NOMO-1 treated with DMSO at 0.1 percent for 48 hours (cell line): ENCODE results near the gene MAPK14.

Experiments
- DNase-seq: peaks from one replicate; lab custom pipeline; 2025; ENCODE audit not compliant: unreplicated experiment; lab: John Stamatoyannopoulos, UW

The MAPK14 gene

DNA sequence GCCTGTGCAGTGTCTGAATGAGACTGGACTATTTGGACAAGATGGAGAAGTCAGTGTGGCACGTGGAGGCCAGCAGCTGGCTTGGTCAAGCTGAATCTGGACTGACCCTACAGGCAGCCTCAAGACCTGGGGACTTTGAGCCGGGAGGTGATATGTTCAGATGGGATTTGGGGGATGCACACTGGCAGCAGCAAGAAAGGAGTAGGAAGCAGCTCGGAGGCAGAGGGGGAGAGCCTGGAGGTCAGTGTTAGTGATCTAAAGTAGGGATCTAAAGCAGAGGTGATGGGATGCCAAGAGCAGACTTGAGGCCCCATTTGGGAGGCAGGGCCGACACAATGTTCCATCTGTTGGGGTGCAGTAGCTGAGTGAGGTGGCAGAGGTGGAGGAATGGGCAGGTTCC, 105.5 kb downstream of the MAPK14 start:
- DNase-seq, result no peak

DNA sequence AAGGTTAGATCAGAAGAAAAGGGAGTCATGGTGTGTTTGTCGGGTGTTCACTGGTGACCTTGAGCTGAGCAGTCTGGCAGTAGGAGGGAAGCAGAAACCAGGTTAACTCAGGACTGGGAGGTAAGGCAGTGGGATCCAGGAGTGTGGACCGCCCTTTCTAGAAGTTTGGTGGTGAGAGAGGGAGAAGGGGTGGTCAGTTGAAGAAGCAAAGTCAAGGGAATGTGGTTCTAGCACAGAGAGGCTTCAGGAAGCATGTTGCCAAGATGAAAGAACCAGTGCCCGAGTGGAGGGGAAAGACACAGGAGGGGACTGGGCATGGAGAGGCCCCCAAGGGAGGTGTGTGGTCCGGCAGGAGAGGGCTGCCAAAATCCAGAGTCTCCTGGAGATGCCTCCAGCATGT, 106.3 kb downstream of the MAPK14 start:
- no peak for DNase-seq

DNA sequence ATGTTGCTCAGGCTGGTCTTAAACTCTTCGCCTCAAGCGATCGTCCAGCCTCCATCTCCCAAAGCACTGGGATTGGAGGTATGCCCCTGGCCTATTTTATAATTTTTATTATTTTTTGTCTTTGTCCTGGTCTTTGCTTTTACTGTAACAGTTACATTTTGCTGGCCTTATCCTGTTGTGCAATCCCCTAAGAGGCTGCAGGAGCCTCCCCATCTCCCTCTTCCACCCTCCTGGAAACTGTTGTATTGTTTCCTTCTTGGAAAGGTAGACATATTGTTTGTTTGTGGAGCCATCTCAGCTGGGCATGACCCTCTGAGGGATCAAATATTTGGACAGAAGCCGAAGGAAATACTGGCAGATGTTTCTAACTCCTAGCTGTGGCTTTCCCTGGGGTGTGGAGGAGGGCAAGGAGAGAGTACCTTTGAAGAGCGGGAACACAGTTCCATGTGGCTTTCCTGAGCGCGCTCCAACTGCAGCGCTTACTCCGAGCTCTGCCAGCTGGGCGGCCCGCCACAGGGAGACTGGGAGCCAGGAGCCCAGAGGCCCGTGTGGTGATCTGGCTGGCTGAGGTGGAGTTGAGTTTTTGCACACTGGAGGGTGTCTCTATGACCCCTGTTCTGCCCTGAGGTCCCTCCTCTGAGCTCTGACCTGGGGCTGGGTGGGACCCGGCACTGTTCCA, 107.6 kb downstream of the MAPK14 start:
- no peak for DNase-seq

DNA sequence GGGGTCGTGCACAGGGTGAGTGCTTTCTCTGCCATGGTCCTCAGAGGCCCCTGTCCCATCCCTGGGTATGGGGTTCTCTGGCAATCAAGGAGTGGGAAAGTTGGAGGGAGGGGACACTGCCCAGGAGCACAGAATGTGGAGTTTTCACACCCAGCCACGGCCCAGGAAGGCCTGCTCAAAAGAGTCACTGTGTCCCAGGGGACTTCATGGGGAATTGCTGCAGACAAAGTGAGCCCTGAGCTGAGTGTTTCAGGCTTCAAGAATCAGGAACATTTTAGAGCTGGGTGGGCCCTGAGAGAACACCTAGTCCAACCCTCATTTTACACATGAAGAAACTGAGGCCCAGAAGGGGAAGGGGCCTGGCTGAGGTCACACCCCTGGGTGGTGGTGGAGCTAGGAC, 108.4 kb downstream of the MAPK14 start:
- no peak for DNase-seq

DNA sequence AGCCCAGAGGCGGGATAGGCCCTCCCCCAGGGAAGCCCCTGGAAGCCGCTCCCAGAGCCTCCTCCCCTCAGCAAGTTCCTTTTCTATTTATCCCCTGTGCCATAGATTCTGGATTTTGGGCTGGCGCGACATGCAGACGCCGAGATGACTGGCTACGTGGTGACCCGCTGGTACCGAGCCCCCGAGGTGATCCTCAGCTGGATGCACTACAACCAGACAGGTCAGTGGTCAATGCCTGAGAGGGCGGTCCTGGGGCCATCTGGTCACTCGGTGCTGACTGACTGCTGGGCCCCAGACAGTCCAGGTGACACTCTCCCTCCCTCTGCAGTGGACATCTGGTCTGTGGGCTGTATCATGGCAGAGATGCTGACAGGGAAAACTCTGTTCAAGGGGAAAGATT, 108.9 kb downstream of the MAPK14 start:
- DNase-seq, result no peak

DNA sequence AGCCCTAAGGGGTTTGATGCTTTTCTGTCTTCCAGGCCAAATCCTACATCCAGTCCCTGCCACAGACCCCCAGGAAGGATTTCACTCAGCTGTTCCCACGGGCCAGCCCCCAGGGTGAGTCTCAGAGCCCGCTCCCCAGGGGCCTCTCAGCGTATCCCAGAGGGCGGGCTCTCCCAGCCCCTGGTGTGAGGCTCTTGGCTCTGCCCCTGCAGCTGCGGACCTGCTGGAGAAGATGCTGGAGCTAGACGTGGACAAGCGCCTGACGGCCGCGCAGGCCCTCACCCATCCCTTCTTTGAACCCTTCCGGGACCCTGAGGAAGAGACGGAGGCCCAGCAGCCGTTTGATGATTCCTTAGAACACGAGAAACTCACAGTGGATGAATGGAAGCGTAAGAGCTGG, 111.1 kb downstream of the MAPK14 start:
- no peak for DNase-seq

DNA sequence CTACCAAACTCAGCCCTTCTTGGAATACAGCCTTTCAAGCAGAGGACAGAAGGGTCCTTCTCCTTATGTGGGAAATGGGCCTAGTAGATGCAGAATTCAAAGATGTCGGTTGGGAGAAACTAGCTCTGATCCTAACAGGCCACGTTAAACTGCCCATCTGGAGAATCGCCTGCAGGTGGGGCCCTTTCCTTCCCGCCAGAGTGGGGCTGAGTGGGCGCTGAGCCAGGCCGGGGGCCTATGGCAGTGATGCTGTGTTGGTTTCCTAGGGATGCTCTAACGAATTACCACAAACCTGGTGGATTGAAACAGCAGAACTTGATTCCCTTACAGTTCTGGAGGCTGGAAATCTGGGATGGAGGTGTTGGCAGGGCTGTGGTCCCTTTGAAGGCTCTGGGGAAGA, 111.8 kb downstream of the MAPK14 start:
- peak; percentile 27 for DNase-seq

DNA sequence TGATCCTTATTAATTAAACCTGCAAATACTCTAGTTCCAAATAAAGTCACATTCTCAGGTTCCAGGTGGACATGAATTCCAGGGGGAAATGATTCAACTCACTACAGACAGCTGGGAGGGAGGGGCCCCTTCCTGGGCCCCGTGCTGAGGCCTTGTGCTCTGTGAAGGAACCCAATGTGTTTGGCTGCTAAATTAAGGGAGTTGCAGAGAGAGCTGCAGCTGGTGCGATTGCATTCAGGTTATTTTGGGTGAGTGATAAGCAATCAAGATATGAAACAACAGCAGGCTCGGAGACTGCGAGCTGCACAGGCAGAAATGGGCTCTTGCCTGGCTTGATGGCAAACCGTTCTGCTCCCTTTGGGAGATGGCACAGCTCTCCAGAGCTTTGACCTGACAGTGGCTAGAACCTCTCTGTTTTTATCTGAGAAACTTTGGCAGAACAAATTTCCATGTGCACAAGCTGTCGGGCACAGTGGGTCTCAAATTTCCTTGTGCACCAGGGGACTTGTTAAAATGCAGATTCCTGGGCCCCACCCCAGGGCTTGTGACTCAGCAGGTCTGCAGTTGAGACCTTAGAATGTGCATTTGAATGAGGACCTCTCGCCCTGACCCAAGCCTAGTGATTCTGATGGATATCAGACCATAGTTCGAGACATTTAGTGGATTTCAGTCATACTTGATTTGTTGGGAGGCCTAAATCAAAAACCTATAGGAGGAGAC, 112.5 kb downstream of the MAPK14 start:
- no peak for DNase-seq

DNA sequence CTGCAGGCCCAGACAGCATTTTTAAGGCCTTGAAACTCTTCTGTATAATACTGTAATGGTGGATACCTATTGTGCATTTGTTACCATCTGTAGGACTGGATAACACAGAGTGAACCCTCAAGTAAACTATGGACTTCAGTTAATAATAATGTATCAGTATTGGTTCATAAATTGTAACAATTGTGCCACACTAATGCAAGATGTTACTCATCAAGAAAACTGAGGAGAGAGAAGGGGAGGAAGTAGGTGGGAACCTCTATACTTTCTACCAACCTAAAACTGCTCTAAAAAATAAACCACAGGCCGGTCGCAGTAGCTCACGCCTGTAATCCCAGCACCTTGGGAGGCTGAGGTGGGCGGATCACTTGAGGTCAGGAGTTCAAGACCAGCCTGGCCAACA, 113.5 kb downstream of the MAPK14 start:
- DNase-seq, result peak; percentile 59

DNA sequence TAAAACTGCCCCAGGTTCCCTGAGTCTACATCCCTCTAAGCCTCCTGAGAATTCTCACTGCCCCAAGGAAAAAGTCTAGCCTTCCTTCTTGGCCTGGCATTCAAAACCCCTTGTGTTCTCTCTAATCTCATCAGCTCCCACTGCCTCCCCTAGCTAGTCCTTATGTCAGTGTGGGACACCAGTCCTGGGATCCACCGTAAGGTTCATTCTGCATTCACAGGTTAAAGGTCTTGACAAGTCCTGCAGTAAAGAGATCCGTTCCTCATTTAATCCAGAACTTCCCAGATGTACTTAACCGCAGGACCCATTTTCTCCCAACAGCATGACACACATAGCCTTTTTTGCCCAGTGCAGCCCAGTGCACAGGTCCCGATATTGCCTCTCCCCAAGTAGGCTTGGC, 114.4 kb downstream of the MAPK14 start:
- no peak for DNase-seq

DNA sequence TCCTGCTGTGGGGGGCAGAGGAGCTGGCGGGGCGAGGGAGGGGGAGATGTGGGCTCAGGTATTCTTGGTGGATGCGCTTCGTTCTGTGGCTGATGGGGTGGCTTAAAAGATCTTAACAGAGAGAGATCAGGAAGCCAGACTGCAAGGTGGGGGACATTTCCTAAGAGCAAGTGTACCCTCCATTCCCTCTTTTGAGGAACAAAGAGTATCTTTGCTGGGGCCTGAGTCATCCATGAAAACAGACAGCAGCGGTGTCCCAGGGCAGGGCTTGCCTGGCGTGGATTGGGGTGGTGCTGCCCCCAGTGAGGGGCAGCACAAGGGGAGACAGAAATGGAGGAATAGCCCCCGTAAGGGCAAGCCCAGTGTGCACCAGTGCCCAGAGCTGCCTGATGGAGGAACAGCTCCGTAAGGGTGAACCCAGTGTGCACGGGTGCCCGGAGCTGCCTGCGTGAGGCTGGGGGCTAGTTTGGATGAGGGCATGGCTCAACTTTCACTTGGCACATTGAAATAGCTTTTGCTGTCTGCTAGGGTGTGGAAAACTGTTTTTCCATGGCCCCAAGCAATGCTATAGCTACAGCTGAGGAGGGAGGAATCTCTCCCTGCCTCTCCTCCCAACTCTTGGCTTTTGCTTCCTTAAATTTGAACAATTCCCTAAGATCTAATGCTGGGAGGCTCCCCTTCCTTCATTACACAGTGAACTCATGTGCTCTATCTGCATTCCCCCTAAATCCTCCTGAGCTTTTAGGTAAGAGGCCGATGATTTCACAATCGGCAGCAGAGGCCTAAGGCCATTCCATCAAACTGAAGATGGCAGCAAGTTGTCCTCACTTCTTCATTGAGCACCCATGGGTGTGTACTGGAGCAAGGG, 115.6 kb downstream of the MAPK14 start:
- DNase-seq, result no peak

DNA sequence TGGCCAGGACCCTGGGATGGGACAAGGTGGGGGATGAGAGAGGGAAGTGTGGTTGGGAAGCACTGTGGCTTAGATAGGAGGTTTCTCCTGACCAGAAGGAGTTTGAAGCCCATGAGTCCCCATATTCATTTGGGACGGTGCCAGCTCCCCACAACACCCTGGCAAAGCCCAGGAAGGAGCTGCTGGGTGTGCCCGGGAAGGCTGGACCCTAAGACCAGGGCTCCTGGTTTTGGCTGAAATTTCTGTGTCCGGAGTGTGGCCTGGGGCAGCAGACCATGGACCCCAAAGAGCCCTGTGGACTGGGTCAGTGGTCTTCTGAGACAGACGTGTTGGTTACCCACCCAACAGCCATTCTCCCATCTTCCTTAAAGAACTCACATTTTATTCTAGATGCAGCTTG, 117.9 kb downstream of the MAPK14 start:
- DNase-seq, result no peak

DNA sequence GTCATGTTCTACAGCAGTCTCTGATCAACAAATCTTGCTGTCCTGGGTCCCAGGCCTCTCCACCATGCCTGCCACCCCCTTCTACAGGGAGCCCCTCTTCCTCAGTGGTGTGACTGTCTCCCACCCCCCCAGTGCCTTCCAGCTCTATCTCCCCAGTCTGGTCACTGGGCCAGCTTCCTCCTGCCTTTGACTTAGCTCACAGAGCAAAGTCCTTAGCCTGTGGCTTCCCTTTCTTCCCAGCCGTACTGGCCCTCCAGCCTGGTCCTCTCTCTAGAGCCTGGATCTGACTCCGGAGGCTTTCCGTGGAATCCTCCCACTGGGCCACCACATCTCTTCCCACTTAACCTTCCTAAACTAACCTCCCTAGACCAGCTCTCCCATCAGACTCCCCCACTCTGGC, 119.7 kb downstream of the MAPK14 start:
- DNase-seq, result no peak

DNA sequence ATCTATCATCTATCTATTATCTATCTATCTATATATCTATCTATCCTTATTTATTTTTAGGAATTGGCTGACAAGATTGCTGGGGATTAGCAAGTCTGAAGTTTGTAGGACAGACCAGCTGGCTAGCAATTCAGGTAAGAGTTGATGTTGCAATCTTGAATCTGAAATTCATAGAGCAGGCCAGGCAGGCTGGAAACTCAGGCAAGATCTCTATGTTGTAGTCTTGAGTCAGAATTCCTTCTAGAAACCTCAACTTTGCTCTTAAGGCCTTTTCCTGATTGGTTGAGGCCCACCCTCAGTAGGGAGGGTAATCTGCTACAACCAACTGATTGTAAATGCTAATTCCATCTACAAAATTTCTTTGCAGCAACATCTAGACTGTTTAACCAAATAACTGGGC, 121.9 kb downstream of the MAPK14 start:
- DNase-seq, result no peak

DNA sequence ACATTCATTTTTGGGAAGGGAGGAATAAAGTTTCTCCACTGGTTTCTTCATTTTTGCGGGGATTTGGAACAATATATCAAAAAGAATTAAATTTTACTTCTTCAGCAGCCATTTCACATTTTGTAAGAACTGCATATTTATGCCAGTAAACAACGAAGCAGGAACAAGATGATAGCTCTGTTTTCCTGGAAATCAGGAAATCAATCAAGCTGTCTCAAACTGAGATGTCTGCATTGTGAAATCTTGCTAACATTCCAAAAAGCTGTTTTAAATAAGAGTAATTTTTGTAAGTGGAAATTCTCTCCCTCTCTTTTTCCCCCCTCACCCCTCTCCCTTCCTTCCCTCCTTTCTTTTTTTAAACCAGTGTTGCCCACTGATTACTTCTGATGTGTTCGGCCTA, 122.7 kb downstream of the MAPK14 start:
- DNase-seq, result no peak

DNA sequence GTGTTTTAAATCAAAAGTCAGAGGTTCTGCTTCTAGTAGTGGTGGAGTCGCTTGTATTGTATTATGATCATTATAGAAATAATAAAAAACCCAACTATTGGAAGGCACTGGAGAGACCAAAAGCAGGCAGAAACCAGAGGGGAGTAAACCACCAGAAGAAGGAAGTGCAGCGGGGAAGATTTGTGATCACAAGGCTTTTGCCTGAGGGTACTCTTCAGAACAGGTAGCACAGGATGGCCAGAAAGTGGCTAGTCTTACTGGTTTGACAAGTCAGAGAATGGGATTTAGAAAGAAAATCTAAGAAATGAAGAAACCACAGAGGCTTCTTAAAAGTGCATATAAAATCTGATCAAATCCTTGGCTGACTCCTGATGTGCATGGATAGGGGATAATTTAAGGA, 126.7 kb downstream of the MAPK14 start:
- DNase-seq, result no peak

DNA sequence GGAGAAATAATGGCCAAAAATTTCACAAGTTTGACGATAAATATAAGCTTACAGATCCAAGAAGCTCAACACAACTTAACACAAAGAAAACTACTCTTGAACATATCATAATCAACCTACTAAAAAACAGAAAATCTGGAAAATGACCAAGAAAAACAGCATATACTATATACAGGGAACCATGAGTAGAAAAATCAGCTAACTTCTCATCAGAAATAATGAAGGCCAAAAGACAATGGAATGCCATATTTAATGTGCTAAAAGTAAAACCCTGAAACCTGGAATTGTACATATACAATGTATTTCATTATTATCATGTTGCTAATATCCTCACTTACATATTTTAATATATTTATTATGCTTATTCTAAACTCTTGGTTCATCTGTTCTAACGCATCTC, 128.1 kb downstream of the MAPK14 start:
- no peak for DNase-seq

DNA sequence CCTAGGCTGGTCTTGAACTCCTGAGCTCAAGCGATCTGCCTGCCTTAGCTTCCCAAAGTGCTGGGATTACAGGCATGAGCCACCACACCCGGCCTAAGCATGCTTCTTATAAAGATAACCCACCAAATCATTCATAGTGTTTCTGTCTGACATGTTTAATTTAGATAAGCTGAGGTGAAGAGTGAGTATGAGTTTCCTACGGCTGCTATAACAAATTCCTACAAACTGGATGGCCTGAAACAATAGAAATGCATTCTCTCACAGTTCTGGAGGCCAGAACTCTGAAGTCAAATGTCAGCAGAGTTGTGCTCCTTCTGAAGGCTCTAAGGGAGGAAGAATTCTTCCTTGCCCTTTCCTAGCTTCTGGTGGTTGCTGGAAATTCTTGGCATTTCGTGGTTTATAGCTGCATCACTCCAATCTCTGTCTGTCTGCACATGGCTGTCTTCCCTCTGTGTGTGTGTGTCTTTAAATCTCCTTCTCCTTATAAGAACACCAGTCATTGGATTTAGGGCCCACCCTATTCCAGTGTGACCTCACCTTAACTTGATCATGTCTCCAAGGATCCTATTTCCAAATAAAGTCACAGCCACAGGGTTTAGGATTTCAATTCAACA, 132.6 kb downstream of the MAPK14 start:
- DNase-seq, result no peak
